GM19043 (cell line): ENCODE measurements around the gene MCM6.

Experiments used
- ATAC-seq: cut with Tn5 transposase; IDR thresholded peaks from one replicate; pipeline ENCODE4 v1.9.1; 2021; ENCODE audit warnings: low read depth; ENCODE audit not compliant: unreplicated experiment

Gene MCM6

GRCh38 chr2:135870571-135870970, 5.7 kb downstream of the MCM6 start:
- ATAC-seq, result no peak

DNA sequence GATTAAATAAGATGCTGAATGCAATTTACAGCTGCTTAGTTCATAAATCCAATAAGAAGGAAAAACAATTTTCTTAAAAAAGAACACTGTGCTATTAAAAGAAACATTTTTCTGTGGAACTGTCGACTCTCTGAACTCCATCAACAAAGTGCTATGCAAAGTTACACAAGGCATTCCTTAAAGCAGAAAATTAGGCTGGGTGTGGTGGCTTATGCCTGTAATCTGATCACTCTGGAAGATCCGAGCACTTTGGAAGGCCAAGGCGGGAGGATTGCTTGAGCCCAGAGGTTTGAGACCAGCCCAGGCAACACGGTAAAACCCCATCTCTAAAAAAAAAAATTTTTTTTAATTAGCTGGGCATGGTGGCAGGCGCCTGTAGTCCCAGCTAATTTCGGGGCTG, 13.0 kb downstream of the MCM6 start:
- ATAC-seq, result no peak

DNA sequence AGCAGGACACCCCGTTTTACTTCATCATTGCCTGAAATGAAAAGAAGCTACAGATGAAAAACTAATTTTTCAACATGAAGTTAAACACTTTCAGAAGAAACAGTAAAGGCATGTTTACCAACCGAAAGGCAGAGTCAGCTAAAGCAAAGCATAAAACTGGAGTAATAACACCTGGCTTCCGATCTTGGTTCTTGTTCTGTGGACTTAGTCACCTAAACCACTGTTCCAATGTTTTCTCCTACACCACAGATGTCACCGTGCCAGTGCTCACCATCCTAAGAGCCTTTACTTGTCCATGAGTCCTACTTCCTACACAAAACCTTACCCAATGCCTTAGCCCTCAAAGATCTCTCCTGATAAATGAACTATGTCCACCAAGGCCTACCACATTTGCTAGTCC, 13.5 kb downstream of the MCM6 start:
- ATAC-seq, result no peak

GRCh38 chr2:135853401-135853800, 22.8 kb downstream of the MCM6 start:
- no peak for ATAC-seq

- ATAC-seq, result no peak
Measured at GRCh38 chr2:135851858-135852257, 24.4 kb downstream of the MCM6 start.

GRCh38 chr2:135850892-135851668, 25.2 kb downstream of the MCM6 start:
- ATAC-seq, result no peak

- ATAC-seq, result no peak
Measured at GRCh38 chr2:135849087-135849486, 27.2 kb downstream of the MCM6 start.

- no peak for ATAC-seq
Measured at GRCh38 chr2:135845997-135846396, 30.2 kb downstream of the MCM6 start.

- ATAC-seq, result no peak
Measured at GRCh38 chr2:135845257-135845656, 31.0 kb downstream of the MCM6 start.

DNA sequence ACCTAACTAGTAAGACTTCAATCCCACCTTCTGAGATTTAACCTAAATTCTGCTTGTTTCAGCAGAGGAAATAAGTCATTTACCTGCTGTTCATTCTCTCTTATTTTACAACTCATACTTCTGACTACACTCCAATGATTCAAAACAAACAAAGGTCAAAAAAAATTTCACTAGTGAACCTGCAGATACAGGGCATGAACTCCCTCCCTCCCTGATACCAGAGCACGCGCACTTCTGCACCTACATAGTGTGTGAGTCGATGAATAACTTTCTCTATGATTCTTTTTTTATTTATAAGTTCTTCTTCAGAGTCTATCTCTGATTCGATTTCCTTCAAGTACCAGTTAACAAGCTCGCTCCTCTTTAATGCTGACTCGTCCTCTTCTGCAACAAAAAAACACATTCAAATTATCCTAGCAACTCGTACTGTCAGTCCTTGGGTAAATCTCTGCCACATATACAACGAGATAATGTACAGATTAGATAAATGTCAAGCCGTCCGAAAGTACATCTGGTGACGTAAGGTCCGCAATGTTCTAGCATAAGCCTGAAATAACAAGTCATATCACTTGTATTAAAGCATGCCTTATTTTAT, 31.8 kb downstream of the MCM6 start:
- ATAC-seq, result no peak

- no peak for ATAC-seq
Measured at GRCh38 chr2:135843671-135844070, 32.6 kb downstream of the MCM6 start.

- ATAC-seq, result no peak
Measured at GRCh38 chr2:135840601-135841000, 35.6 kb downstream of the MCM6 start.

DNA sequence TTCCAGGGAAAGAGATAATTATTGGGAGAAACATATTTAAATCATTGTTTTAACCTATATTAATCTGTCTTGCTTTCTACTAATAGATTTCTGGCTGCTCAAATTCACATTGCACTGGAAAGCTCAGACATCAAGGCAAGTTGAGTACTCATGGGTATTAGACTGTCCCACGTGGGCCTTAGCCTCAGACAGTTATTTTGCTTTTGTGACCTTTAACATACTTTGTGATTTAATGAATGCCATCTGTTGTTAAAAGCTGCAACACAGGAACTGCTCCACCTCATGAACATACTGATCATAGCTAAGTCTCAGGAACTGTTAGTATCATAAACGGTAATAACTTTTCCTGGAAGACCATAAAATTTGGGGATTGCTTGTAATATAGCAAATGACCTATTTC, 36.5 kb downstream of the MCM6 start:
- no peak for ATAC-seq

DNA sequence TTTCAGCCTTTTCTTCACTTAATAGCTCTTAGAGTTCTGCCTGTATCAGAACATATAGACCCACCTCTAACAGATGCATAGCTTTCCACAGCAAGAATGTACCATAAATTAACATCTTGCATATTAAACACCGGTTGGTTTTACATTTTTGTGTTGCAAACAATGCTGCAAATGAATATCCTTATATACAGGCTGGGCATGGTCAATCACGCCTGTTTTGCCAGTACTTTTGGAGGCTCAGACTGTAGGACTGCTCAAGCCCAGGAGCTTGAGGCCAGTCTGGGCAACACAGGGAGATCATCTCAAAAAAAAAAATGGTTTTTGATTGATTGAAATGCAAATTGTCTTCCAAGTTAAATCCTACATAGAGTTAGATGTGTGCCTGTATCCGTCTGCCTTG, 37.7 kb downstream of the MCM6 start:
- ATAC-seq, result no peak

DNA sequence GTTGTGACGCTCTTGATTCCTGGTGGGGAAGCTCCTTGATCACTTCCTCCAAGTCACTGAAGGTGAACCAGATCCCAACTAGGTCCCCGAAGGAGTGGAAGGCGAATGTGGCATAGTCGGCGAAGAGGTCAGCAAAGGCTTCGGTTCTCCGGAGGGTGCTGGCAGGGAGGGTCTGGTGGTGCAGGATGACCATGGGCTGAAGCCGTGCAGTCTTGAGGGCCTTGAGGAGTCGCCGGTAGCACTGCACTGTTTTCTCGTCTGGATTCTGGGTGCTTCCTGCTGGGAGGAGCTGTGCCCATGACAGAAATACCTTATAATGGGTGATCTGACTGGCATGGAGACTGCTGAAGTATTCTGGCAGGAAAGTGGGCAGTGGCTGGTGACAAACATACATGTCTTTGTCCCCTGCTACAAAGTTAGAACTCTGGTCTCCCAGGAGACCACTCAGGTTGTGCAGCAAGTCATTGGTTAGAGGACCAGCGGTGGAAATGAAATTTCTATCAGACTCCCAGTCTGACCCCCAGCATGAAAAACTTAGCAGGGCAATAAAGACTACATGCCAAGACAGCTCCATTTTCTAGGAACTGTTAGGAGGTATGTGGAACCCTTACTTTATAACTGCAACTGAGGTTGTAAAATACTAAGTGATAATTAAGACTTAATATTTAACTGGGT, 39.5 kb downstream of the MCM6 start, which contains the start of gene LCT:
LCT (minus strand) TSS at position 589 of the 675 bp plus-strand sequence; CDS start at position 574, 15 bp downstream.
- ATAC-seq, result no peak

DNA sequence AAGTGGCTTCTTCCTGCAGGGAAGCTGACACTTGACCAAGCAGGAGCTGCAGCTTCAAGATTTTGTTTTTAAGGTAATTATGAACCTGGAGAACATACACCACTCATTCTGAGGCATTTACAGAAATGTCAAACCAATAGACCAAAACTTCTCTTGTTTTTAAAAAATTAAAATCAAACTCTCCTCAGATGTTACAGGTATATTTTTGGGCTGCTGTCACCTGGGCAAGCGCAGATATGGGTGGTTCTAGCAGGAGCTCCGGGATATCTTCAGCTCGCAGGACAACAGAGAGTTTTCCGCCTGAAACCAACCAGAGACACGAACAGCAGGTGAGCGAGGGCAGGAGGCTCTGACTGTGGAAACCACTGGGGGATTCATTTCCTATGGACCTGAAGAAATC, 43.4 kb downstream of the MCM6 start:
- no peak for ATAC-seq

DNA sequence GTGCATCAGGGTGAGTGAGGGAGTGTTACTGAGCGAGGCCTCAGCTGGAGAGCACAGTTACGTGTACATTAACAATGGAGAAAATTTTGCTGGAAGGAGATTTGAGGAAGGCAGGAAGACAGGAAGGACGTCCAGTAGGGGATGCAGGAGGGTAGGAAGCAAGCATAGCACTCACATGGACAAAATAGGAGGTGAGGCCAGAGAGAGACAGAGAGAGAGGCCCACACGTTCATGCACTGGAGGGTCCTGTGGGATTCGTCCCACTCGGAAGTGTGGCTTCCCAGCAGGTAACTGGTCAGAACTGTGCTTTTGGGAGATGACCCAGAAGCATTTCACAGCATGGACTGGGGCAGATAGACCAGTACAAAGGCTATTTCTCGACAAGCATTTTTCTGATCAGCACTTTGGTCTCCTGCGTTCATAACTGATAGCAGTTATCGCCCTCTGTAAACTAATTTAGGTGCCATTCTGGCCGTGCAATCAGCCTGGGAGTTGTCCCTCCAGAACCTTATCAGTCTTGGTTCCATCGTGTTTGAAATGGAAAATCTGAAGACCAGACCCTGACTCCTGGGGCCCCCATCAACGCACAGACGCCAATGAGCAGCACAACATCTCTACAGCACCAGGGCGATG, 44.9 kb downstream of the MCM6 start:
- no peak for ATAC-seq

GRCh38 chr2:135829378-135830135, 46.7 kb downstream of the MCM6 start:
- ATAC-seq, result no peak

DNA sequence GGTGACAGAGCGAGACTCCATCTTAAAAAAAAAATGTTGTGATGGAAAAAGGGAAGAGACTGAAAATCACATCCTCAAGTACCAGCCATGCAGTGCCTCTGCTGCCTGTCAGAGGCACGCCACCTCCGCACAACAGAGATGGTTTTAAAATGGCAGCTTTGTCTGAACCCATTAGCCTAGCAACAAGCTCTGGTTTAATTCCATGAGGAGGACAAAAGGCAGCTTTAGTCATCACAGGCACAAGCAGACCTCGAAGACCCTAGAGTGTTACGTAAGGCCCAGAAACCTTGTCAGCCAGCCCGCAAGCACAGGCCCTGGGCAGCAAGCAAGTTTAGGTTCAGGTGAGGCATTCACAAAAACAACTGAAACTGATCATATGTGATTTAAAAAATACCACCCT, 49.7 kb downstream of the MCM6 start:
- ATAC-seq, result no peak

GRCh38 chr2:135825550-135826176, 50.6 kb downstream of the MCM6 start:
- ATAC-seq, result no peak
